GM18505 (cell line): Measurements from ENCODE around the gene SNRNP40.

Experiments
- ATAC-seq: cut with Tn5 transposase; IDR thresholded peaks from one replicate; pipeline ENCODE4 v1.9.1; 2021; ENCODE audit not compliant: unreplicated experiment
- POLR2A ChIP-seq: IDR thresholded peaks from 4 replicates; pipeline ENCODE4 v1.6.1; 2011; ENCODE audit warnings: borderline replicate concordance; ENCODE audit not compliant: insufficient read depth, insufficient read length; ENCODE audit errors: extremely low read depth

SNRNP40 gene

GRCh38 chr1:31234123-31234708 is 62.4 kb downstream of the SNRNP40 start:
- no peak for TF ChIP-seq POLR2A
- ATAC-seq, result no peak

GRCh38 chr1:31232689-31233088 is 63.9 kb downstream of the SNRNP40 start:
- no peak for ATAC-seq
- TF ChIP-seq POLR2A, result no peak

DNA sequence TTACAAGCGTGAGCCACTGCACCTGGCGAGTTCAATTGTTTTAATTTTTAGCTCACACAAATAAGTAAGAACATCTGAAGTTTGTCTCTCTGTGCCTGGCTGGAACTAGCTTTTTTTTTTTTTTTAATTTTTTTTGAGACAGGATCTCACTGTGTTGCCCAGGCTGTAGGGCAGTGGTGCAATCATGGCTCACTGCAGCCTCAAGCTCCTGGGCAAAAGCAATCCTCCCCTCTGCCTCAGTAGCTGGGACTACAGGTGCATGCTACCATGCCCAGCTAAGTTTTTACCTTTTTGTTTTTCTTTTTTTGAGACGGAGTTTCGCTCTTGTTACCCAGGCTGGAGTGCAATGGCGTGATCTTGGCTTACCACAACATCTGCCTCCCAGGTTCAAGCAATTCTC is 64.8 kb downstream of the SNRNP40 start:
- ATAC-seq, result no peak
- TF ChIP-seq POLR2A, result no peak

- TF ChIP-seq POLR2A, result no peak
- no peak for ATAC-seq
These were observed 66.2 kb downstream of the SNRNP40 start for GRCh38 chr1:31230378-31230777.

GRCh38 chr1:31228986-31229385 is 67.6 kb downstream of the SNRNP40 start:
- ATAC-seq, result no peak
- TF ChIP-seq POLR2A, result no peak

DNA sequence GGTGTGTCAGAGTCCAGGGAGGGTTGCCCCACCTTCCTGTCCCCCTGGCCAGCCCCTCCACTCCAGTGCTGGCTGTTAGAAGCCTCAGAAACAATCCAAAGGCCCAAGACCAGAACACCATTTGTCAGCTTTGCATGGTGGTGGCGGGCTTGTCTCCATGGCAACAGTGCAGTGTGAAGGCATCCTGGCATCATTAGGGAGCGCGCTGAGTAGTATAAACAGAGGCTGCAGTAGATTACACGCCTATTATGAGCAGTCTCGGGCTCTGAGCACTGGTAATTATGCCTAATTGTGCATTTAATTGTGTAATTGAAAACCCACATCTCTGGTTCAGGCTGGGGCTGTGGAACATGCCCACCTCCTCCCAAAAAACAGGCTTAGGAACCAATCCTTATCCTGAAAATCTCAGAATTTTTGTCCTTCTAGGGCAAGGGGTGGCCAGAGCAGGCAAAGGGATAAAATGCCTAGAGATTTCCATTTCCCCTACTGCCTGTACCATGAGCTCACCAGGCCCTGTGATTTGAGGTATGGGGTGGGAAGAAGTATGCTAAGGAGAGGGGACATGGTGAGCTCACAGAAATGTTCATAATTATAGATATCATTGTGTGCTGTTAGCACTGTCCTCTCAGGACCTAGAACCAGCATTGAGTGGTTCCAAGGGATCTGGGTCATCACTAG is 68.6 kb downstream of the SNRNP40 start:
- no peak for ATAC-seq
- no peak for TF ChIP-seq POLR2A

GRCh38 chr1:31224068-31224467 is 72.5 kb downstream of the SNRNP40 start:
- ATAC-seq, result no peak

GRCh38 chr1:31222176-31222575 is 74.4 kb downstream of the SNRNP40 start:
- TF ChIP-seq POLR2A, result no peak
- no peak for ATAC-seq

More at GRCh38 chr1:31224068-31224467, 72.5 kb downstream of the SNRNP40 start:
- TF ChIP-seq POLR2A, result no peak

DNA sequence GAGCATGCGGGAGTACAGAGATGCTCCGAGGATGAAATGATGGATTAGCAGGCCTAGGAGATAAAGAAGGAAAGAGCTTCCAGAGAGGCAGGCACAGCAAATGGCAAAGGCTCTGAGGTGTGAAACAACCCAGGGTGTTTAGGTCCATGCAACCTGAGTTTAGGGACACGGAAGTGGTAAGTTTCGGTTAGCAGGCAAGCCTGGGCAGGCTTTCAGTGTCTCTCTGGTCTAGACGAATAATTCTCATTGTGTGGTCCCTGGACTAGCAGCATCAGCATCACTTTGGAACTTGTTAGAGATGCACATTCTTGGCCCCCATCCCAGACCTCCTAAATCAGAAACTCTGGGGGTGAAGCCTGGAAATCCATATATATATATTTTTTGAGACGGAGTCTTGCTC is 75.5 kb downstream of the SNRNP40 start:
- TF ChIP-seq POLR2A, result no peak
- ATAC-seq, result no peak

- TF ChIP-seq POLR2A, result no peak
- no peak for ATAC-seq
These were observed 77.1 kb downstream of the SNRNP40 start for GRCh38 chr1:31219489-31219888.

DNA sequence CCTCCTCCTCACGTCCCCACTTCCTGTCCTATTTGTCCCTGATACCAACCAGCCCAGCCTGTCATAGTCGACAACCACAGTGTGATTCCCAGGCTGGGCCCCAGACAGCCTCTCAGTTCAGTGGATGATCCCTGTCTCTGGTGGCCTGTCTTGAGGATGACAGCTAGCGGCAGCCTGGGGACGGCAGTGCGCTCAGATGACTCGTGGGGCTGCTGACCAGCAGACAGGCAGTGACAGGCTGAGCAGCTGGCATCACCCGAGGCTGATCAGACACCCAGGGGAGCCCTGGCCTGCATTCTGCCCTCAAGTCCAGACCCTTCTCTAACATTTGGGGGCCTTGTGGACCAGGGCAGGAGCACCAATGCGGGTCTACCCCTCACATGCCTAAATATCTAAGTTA is 77.9 kb downstream of the SNRNP40 start:
- TF ChIP-seq POLR2A, result no peak
- no peak for ATAC-seq

- ATAC-seq, result no peak
These were observed 80.6 kb downstream of the SNRNP40 start for GRCh38 chr1:31216016-31216415.

DNA sequence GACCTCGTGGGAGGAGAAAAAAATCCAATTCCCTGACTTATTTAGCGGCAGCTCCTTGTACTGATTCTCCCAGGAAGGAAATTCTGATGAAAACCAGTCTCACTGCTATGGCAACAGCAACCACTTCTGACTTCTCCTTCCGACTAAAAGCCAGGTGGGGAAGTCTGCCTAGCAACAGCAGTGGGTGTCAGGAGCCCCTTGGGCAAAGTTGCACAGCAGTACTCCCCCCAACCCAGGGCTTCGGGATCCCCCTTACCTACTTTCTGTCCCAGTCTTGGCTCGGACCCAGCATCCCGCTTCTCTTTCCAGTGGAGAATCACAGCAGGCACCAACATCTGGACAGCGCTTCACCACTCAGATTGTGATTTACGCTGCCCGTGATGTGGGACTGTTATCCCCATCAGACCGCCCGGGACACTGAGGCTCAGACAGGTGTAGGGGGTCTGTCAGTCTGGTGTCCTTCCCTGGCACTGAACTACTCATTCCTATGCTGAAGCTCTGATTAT is 81.5 kb downstream of the SNRNP40 start:
- TF ChIP-seq POLR2A, result no peak
- ATAC-seq, result no peak

More at GRCh38 chr1:31216016-31216415, 80.6 kb downstream of the SNRNP40 start:
- TF ChIP-seq POLR2A, result no peak
